ENCODE results near the gene BRSK2.

The BRSK2 gene

GRCh38 chr11:1496761-1497095, 107.0 kb downstream of the BRSK2 start (continued):
- no peak for TF ChIP-seq ZNF670 (tag by site-specific recombination; IDR thresholded peaks at IDR 0.05; ENCODE audit: low read depth)
- no peak for TF ChIP-seq PATZ1 (tag by site-specific recombination; IDR thresholded peaks at IDR 0.05)
- no peak for TF ChIP-seq ZNF19 (tag by site-specific recombination; IDR thresholded peaks at IDR 0.05; ENCODE audit: low read depth)
- TF ChIP-seq REST (tag by site-specific recombination; IDR thresholded peaks at IDR 0.05): no peak

- H3K9me3 ChIP-seq (ENCODE audit: control insufficient read depth, insufficient read depth, low read depth, low read length): no peaks in the 10 kb centered on the region
- ChIA-PET CTCF (interaction anchor here (1.3 kb wide), 1 partner anchor 18 kb away, joined by 3 read pairs; no protein-coding TSS in a partner anchor), POLR2A (no interaction called here)
- no peaks in the 10 kb centered on the region for H3K4me1 ChIP-seq (ENCODE audit: control insufficient read depth, insufficient read depth, low read length)
- no peak for TF ChIP-seq ZNF501 (tag by site-specific recombination; IDR thresholded peaks at IDR 0.05)
- TF ChIP-seq ZNF366 (tag by site-specific recombination; conservative IDR thresholded peaks at IDR 0.05): no peak
- no peak for TF ChIP-seq OSR2 (tag by site-specific recombination; IDR thresholded peaks at IDR 0.05)
- no peak for TF ChIP-seq ZNF76 (tag by site-specific recombination; IDR thresholded peaks at IDR 0.05; ENCODE audit: borderline replicate concordance, low read depth)
- no peak for TF ChIP-seq ZNF623 (tag by site-specific recombination; IDR thresholded peaks at IDR 0.05)
- TF ChIP-seq ZNF292 (tag by site-specific recombination; IDR thresholded peaks at IDR 0.05; ENCODE audit: borderline replicate concordance, low read depth): no peak
- TF ChIP-seq ZNF768 (tag by site-specific recombination; IDR thresholded peaks at IDR 0.05): no peak
- TF ChIP-seq ZSCAN4 (tag by site-specific recombination; IDR thresholded peaks at IDR 0.05): no peak
- no peak for TF ChIP-seq KLF1 (tag by site-specific recombination; IDR thresholded peaks at IDR 0.05)
- peaks cover 0 to 4% of the 10 kb centered on the region in 2 experiments; a peak in 1 of 3 replicates for H3K36me3 ChIP-seq (ENCODE audit: control insufficient read depth in 2 of 2, insufficient read depth in 1 of 2, low read length in 2 of 2)
- H3K27ac ChIP-seq (ENCODE audit: extremely low read depth, low read depth, low read length): no peak overlapping the region
- no peak overlapping the region for H3K4me3 ChIP-seq (ENCODE audit: low read depth, low read length)
Measured at GRCh38 chr11:1497600-1497999, 107.9 kb downstream of the BRSK2 start.

GRCh38 chr11:1498262-1498661, 108.5 kb downstream of the BRSK2 start:
- H3K4me3 ChIP-seq (ENCODE audit: low read depth, low read length): no peak overlapping the region
- ChIA-PET CTCF (interaction anchor here (0.6 to 1.3 kb wide), 4 partner anchors 12 to 48 kb away, joined by 3 to 6 read pairs (median 4); no protein-coding TSS in a partner anchor), POLR2A (no interaction called here)
- no peak overlapping the region for H3K27ac ChIP-seq (ENCODE audit: extremely low read depth, low read depth, low read length)
- TF ChIP-seq INSM2 (tag by site-specific recombination; IDR thresholded peaks at IDR 0.05) (no peak), ZNF394 (tag by site-specific recombination; IDR thresholded peaks at IDR 0.05; ENCODE audit: borderline replicate concordance) (no peak), ZNF404 (tag by site-specific recombination; IDR thresholded peaks at IDR 0.05) (no peak), OVOL3 (tag by site-specific recombination; IDR thresholded peaks at IDR 0.05) (no peak), ZBTB44 (tag by site-specific recombination; IDR thresholded peaks at IDR 0.05) (no peak), ZBTB21 (tag by site-specific recombination; IDR thresholded peaks at IDR 0.05) (no peak), BCL11A (tag by site-specific recombination; IDR thresholded peaks at IDR 0.05; ENCODE audit: low read depth) (no peak), ZNF837 (tag by site-specific recombination; IDR thresholded peaks at IDR 0.05) (no peak), ZNF362 (tag by site-specific recombination; IDR thresholded peaks at IDR 0.05) (no peak)
- H3K4me1 ChIP-seq (ENCODE audit: control insufficient read depth, insufficient read depth, low read length): no peaks in the 10 kb centered on the region
- no peaks in the 10 kb centered on the region for H3K9me3 ChIP-seq (ENCODE audit: control insufficient read depth, insufficient read depth, low read depth, low read length)
- peaks cover 0 to 4% of the 10 kb centered on the region in 2 experiments; a peak in 1 of 3 replicates for H3K36me3 ChIP-seq (ENCODE audit: control insufficient read depth in 2 of 2, insufficient read depth in 1 of 2, low read length in 2 of 2)

All from HEK293 (cell line).